H1 (cell line): Measurements from ENCODE around the gene PYCARD. TPM values are rescaled to one million over a fixed set of nuclear protein-coding genes. Genes with fewer than 3 reads are reported as not detected.

Experiments
- polyA plus RNA-seq, 7 experiments: library from polyadenylated mRNA; depleted of rRNA in 3 of 7; stranded (reverse) in 5 of 7; unstranded in 2 of 7; fragments of >200 nt in 5 of 7; fragments of 200-250 nt in 2 of 7; gene quantifications; 1 replicate in 5 of 7; 2 replicates in 1 of 7; 4 replicates in 1 of 7; pipeline versions ENCODE4 v1.2.1 to v1.2.3, GENCODE V29; 2011 to 2013; ENCODE audit warnings: missing spikeins in 2 of 7, mixed read lengths in 2 of 7
- small RNA-seq: library from polyadenylated mRNA; stranded (forward); fragments of <200 nt; extraction: miRNeasy Mini kit (QIAGEN cat#:217004); gene quantifications from one replicate; pipeline ENCODE3, GENCODE V24; 2013; ENCODE audit not compliant: insufficient read depth
- total RNA-seq: library from RNA; stranded (reverse); fragmentation: NEBNext Ultra II Directional; extraction: Animal tissue kit (Norgen Biotek cat#: 25700); gene quantifications from 2 replicates; pipeline ENCODE4 v1.2.1, GENCODE V29; 2021

PYCARD gene
- total and polyA plus RNA-seq, 2 of the 8 experiments (the other 6 are each of a cell fraction or from before 2014, with no cell fraction given): 29.9 to 77.9 TPM

Small RNA genes within 50 kb of the gene (small RNA-seq; reads per million reads assigned to genes)
- gene AC009088.4 (not detected), gene NDUFA3P6 (not detected)

Other genes with a start within 250 kb of the PYCARD start
- gene SETD1A, start 245.0 kb downstream of the PYCARD start, total RNA-seq: 29.0 and 29.6 TPM in 2 replicates
- 4.8 and 8.3 TPM in 2 replicates for gene SETD1A, start 245.0 kb downstream of the PYCARD start, polyA plus RNA-seq (2011; rRNA removed)
- 2.9 and 3.1 TPM in 2 replicates for gene HSD3B7, start 217.6 kb downstream of the PYCARD start, total RNA-seq
- gene HSD3B7, start 217.6 kb downstream of the PYCARD start, polyA plus RNA-seq (2011; rRNA removed): 6.6 and 9.8 TPM in 2 replicates
- gene STX1B, start 192.1 kb downstream of the PYCARD start, total RNA-seq: 18.0 and 20.2 TPM in 2 replicates
- 8.9 and 14.6 TPM in 2 replicates for gene STX1B, start 192.1 kb downstream of the PYCARD start, polyA plus RNA-seq (2011; rRNA removed)
- gene STX4, start 169.2 kb downstream of the PYCARD start, total RNA-seq: 32.3 and 39.2 TPM in 2 replicates
- gene STX4, start 169.2 kb downstream of the PYCARD start, polyA plus RNA-seq (2011; rRNA removed): 25.8 and 32.1 TPM in 2 replicates
- 13.6 and 14.0 TPM in 2 replicates for gene ZNF668, start 128.5 kb downstream of the PYCARD start, total RNA-seq
- 14.3 and 18.8 TPM in 2 replicates for gene ZNF668, start 128.5 kb downstream of the PYCARD start, polyA plus RNA-seq (2011; rRNA removed)
- gene ZNF646, start 128.3 kb downstream of the PYCARD start, total RNA-seq: 25.0 TPM in 2 replicates
- gene ZNF646, start 128.3 kb downstream of the PYCARD start, polyA plus RNA-seq (2011; rRNA removed): 6.5 and 9.9 TPM in 2 replicates
- gene PRSS53, start 113.8 kb downstream of the PYCARD start, total RNA-seq: 1.7 and 2.5 TPM in 2 replicates
- gene PRSS53, start 113.8 kb downstream of the PYCARD start, polyA plus RNA-seq (2011; rRNA removed): 2.6 and 3.6 TPM in 2 replicates
- 83.3 and 84.1 TPM in 2 replicates for gene VKORC1, start 108.0 kb downstream of the PYCARD start, total RNA-seq
- 483 and 512 TPM in 2 replicates for gene VKORC1, start 108.0 kb downstream of the PYCARD start, polyA plus RNA-seq (2011; rRNA removed)
- gene BCKDK, start 94.4 kb downstream of the PYCARD start, total RNA-seq: 49.6 and 51.5 TPM in 2 replicates
- 77.1 and 97.1 TPM in 2 replicates for gene BCKDK, start 94.4 kb downstream of the PYCARD start, polyA plus RNA-seq (2011; rRNA removed)
- 61.6 and 68.7 TPM in 2 replicates for gene KAT8, start 85.1 kb downstream of the PYCARD start, total RNA-seq
- 52.6 and 60.8 TPM in 2 replicates for gene KAT8, start 85.1 kb downstream of the PYCARD start, polyA plus RNA-seq (2011; rRNA removed)
- gene PRSS8, start 67.0 kb downstream of the PYCARD start, total RNA-seq: 86.1 and 87.7 TPM in 2 replicates
- gene PRSS8, start 67.0 kb downstream of the PYCARD start, polyA plus RNA-seq (2011; rRNA removed): 273 and 321 TPM in 2 replicates
- gene PRSS36, start 52.7 kb downstream of the PYCARD start, total RNA-seq: 1.3 TPM in 2 replicates
- 1.9 and 3.1 TPM in 2 replicates for gene PRSS36, start 52.7 kb downstream of the PYCARD start, polyA plus RNA-seq (2011; rRNA removed)
- gene FUS, start 22.6 kb downstream of the PYCARD start, total RNA-seq: 685 and 686 TPM in 2 replicates
- gene FUS, start 22.6 kb downstream of the PYCARD start, polyA plus RNA-seq (2011; rRNA removed): 484 and 491 TPM in 2 replicates
- 1.3 and 2.1 TPM in 2 replicates for gene TRIM72, start 11.4 kb upstream of the PYCARD start, total RNA-seq
- 0.57 and 0.97 TPM in 2 replicates for gene TRIM72, start 11.4 kb upstream of the PYCARD start, polyA plus RNA-seq (2011; rRNA removed)
- 3.0 and 3.5 TPM in 2 replicates for gene PYDC1, start 14.4 kb upstream of the PYCARD start, total RNA-seq
- 5.9 and 11.1 TPM in 2 replicates for gene PYDC1, start 14.4 kb upstream of the PYCARD start, polyA plus RNA-seq (2011; rRNA removed)
- gene ITGAM, start 57.2 kb upstream of the PYCARD start, total RNA-seq: 0.22 and 0.44 TPM in 2 replicates
- gene ITGAM, start 57.2 kb upstream of the PYCARD start, polyA plus RNA-seq (2011; rRNA removed): 2.0 and 2.9 TPM in 2 replicates
- not detected in 2 replicates for gene ITGAX, start 152.4 kb upstream of the PYCARD start, total RNA-seq
- 0.13 and 0.30 TPM in 2 replicates for gene ITGAX, start 152.4 kb upstream of the PYCARD start, polyA plus RNA-seq (2011; rRNA removed)
- gene ITGAD, start 190.6 kb upstream of the PYCARD start, total RNA-seq: not detected in 2 replicates
- 0.06 TPM in 1 of 2 replicates, not detected in the other for gene ITGAD, start 190.6 kb upstream of the PYCARD start, polyA plus RNA-seq (2011; rRNA removed)
- not detected in 2 replicates for gene COX6A2, start 225.6 kb upstream of the PYCARD start, total RNA-seq
- gene COX6A2, start 225.6 kb upstream of the PYCARD start, polyA plus RNA-seq (2011; rRNA removed): 0.79 and 1.6 TPM in 2 replicates
- 0.15 and 0.19 TPM in 2 replicates for gene ZNF843, start 240.0 kb upstream of the PYCARD start, total RNA-seq
- gene ZNF843, start 240.0 kb upstream of the PYCARD start, polyA plus RNA-seq (2011; rRNA removed): 0.32 and 0.36 TPM in 2 replicates